Skeletal muscle tissue (tissue), 4 donors: ENCODE data around the gene FZD10. TPM values are rescaled to one million over a fixed set of nuclear protein-coding genes. Genes with fewer than 3 reads are reported as not detected.

Experiments
- H3K27ac ChIP-seq: one replicate; pipeline ENCODE4 v1.7.0; 2013; ENCODE audit warnings: mild to moderate bottlenecking, low read depth, low read length, inconsistent platforms
- H3K27me3 ChIP-seq, 3 donors: one replicate each; pipeline ENCODE4 v1.7.0; 2013; ENCODE audit warnings: low read length in 3 of 3; ENCODE audit not compliant: control insufficient read depth in 3 of 3, insufficient read depth in 3 of 3
- H3K36me3 ChIP-seq, 3 donors: one replicate each; pipeline ENCODE4 v1.7.0; 2013; ENCODE audit warnings: low read length in 3 of 3; ENCODE audit not compliant: control insufficient read depth in 3 of 3, insufficient read depth in 3 of 3
- H3K4me1 ChIP-seq, 3 donors: one replicate each; pipeline ENCODE4 v1.7.0; 2013; ENCODE audit warnings: low read length in 3 of 3, mild to moderate bottlenecking in 3 of 3; ENCODE audit not compliant: control insufficient read depth in 3 of 3, insufficient read depth in 3 of 3
- H3K4me3 ChIP-seq, 3 donors: one replicate each; pipeline ENCODE4 v1.7.0; 2013; ENCODE audit warnings: low read length in 3 of 3
- H3K9ac ChIP-seq, 3 donors: one replicate each; pipeline ENCODE4 v1.7.0; 2013; ENCODE audit warnings: low read length in 3 of 3, mild to moderate bottlenecking in 3 of 3, moderate library complexity in 2 of 3, low read depth in 1 of 3
- H3K9me3 ChIP-seq, 3 donors: one replicate each; pipeline ENCODE4 v1.7.0; 2013; ENCODE audit warnings: low read length in 3 of 3; ENCODE audit not compliant: control insufficient read depth in 3 of 3
- total RNA-seq: library from RNA; depleted of rRNA; stranded (reverse); fragments of >200 nt; gene quantifications from one replicate; pipeline ENCODE4 v1.2.3, GENCODE V29; 2014
- donor health status: Osteomylitis.

The FZD10 gene
- total RNA-seq, 1 donor from 2014 or later: 5.7 TPM

DNA sequence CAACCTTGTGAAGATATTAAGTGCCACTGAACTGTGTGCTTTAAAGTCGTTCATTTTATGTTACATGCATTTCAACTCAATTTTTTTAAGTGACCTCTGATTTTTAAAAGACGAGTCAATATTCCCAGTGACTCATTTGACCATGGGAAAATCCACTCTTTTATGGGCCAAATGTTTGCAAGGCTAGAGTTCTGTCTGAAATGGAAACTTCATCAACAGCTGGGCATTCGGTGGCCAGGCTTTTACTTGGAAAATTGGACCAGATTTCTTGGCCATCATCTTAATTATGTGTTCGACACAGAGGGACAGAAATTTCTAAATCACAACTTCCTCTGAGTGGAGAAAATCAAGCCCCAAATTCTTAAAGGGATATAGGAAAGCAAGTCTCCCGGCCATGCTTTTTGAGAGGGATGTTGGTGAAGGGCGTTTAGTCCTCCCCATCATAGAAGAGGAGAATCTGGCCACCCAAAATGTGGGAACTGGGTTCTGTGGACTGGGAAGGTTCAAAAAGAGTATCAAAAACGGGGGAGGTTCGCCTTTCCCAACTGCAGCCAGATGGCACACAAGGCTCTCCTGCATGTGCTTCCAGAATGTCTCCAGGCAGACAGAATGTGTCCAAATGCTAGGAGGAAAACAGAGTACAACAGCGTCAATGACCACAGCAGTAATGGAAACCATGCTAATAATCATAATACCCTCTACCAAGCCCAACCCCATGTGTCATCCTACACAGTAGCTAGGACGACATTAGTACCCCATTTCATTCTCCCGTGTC, 40.9 kb upstream of the FZD10 start:
- Histone ChIP-seq H3K27me3 (peaks cover 6 to 16% (median 8%) of the 10 kb centered on the region in 3 donors), H3K36me3 (no peaks in the 10 kb centered on the region), H3K27ac (peak overlapping the region; percentile 67), H3K4me1 (peaks cover 9 to 19% (median 12%) of the 10 kb centered on the region in 3 donors), H3K4me3 (peak overlapping the region in 1 of 3 donors; percentile 16), H3K9me3 (peaks cover 0 to 3% (median 0%) of the 10 kb centered on the region in 3 donors), H3K9ac (no peak overlapping the region)

DNA sequence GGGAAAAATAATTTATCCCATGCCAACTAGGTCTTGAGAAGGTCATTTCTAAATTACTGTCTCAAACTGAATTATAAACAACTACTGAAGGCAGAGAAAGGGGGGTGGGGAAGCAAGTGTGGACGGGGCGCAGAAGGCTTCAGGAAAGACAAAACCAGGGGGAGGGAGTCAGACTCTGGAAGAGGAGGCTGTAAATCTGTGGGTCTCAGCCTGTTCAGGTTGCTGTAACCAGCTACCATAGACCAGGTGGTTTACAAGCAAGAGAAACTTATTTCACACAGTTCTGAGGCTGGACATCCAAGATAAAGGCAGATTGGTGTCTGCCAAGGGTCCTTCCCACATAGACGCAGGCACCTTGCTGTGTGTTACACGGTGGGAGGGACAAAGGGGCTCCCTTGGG, 39.9 kb upstream of the FZD10 start:
- H3K4me3 ChIP-seq: no peak overlapping the region
- peaks cover 0 to 3% (median 0%) of the 10 kb centered on the region in 3 donors for H3K9me3 ChIP-seq
- no peak overlapping the region for H3K27ac ChIP-seq
- no peak overlapping the region for H3K9ac ChIP-seq
- H3K4me1 ChIP-seq: peaks cover 15 to 24% (median 16%) of the 10 kb centered on the region in 3 donors
- H3K36me3 ChIP-seq: no peaks in the 10 kb centered on the region
- H3K27me3 ChIP-seq: peaks cover 6 to 19% (median 8%) of the 10 kb centered on the region in 3 donors

DNA sequence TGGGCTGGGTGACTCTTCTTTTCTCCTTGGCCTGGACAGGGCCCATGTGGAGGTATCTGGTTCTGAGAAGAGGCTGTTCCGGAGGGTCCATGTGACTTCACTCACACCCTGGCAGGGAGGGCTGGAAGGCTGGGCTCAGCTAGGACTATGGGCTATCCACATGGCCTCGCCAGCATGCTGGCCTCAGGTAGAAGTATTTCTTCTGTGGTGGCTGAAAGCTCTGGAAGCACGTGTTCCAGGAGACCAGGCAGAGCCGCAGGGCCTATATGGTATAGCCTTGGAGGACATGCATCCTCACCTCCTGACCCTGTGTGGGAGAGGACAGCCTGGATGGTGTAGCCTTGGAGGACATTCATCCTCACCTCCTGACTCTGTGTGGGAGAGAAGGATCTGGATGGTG, 38.2 kb upstream of the FZD10 start:
- Histone ChIP-seq H3K4me1 (peaks cover 19 to 34% (median 25%) of the 10 kb centered on the region in 3 donors), H3K9me3 (peaks cover 0 to 7% (median 5%) of the 10 kb centered on the region in 3 donors), H3K27me3 (peaks cover 6 to 18% (median 8%) of the 10 kb centered on the region in 3 donors)

DNA sequence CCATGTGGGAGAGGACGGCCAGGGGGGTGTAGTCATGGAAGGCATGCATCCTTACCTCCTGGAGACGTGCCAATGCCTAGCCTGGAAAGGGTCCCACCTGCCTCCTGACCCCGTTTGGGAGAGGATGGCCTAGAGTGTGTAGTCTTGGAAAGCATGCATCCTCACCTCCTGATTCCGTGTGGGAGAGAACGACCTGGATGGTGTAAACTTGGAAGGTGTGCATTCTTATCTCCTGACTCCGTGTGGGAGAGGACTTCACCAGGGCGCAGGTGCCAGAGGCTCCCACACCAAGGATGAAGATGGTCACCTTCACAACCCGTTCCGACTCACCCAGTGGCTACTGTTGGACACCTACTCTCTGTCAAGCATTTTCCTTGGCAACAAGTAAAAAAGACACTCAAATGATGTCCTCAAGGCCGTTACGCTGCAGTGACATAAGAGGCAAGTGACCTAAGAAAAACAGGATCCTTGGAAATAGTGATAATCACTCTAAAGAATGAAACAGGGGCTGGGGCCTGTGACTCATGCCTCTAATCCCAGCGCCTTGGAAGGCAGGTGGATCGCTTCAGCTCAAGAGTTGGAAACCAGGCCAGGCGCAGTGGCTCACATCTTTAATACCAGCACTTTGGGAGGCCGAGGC, 37.5 kb upstream of the FZD10 start:
- H3K36me3 ChIP-seq: no peaks in the 10 kb centered on the region
- peaks cover 17 to 35% (median 24%) of the 10 kb centered on the region in 3 donors for H3K4me1 ChIP-seq
- no peak overlapping the region for H3K27ac ChIP-seq

More for the DNA sequence above, 38.2 kb upstream of the FZD10 start:
- Histone ChIP-seq H3K9ac (no peak overlapping the region), H3K36me3 (no peaks in the 10 kb centered on the region), H3K27ac (no peak overlapping the region), H3K4me3 (no peak overlapping the region)

DNA sequence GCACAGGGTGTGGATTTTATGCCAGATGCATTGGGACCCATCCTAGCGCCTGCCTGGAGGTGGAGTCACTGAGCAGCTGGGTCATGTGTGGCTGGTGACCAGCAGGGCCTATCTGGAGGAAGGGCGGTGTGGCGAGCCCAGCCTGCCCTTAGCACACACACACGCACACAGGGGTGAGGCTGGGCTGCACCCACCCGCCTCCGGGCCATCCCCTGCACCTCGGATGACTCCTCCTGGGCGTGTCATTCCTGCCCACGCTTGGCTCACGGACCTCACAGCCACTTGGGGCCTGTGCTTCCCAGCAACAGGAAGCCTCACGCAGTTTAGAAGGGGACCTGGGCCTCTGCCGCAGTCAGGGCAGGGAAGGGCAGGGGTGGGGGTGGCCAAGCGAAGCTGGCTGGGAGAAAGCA, 36.2 kb upstream of the FZD10 start:
- Histone ChIP-seq H3K27me3 (peaks cover 0 to 17% (median 2%) of the 10 kb centered on the region in 3 donors), H3K9ac (no peak overlapping the region), H3K4me3 (no peak overlapping the region), H3K9me3 (peaks cover 0 to 7% (median 6%) of the 10 kb centered on the region in 3 donors), H3K36me3 (no peaks in the 10 kb centered on the region), H3K27ac (no peak overlapping the region), H3K4me1 (peaks cover 8 to 32% (median 20%) of the 10 kb centered on the region in 3 donors)

More for the DNA sequence above, 37.5 kb upstream of the FZD10 start:
- peaks cover 4 to 19% (median 6%) of the 10 kb centered on the region in 3 donors for H3K27me3 ChIP-seq
- no peak overlapping the region for H3K4me3 ChIP-seq
- peaks cover 0 to 7% (median 6%) of the 10 kb centered on the region in 3 donors for H3K9me3 ChIP-seq
- no peak overlapping the region for H3K9ac ChIP-seq

DNA sequence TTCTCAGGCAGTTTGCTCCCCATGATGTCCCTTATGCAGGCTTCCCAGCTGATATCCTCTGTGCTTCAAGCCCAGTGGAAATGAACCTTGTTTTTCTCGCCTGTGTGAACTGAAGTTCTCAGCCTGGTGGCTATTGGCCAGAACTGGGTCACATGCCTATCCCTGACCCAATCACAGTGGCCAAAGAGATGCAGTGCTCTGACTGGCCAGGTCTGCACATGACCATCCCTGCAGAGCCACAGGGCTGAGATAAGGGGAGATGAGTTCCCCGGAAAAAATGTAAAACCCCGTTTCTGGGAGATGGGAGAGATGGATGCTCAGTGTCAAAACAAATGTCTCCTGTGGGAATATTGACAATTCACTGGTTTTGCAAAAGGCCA, 34.7 kb upstream of the FZD10 start:
- H3K36me3 ChIP-seq: no peaks in the 10 kb centered on the region
- peak overlapping the region in 1 of 3 donors; percentile 31 for H3K4me3 ChIP-seq
- H3K27ac ChIP-seq: no peak overlapping the region
- H3K27me3 ChIP-seq: peaks cover 0 to 15% (median 5%) of the 10 kb centered on the region in 3 donors
- peaks cover 0 to 7% (median 6%) of the 10 kb centered on the region in 3 donors for H3K9me3 ChIP-seq
- peaks cover 7 to 22% (median 21%) of the 10 kb centered on the region in 3 donors for H3K4me1 ChIP-seq
- no peak overlapping the region for H3K9ac ChIP-seq

DNA sequence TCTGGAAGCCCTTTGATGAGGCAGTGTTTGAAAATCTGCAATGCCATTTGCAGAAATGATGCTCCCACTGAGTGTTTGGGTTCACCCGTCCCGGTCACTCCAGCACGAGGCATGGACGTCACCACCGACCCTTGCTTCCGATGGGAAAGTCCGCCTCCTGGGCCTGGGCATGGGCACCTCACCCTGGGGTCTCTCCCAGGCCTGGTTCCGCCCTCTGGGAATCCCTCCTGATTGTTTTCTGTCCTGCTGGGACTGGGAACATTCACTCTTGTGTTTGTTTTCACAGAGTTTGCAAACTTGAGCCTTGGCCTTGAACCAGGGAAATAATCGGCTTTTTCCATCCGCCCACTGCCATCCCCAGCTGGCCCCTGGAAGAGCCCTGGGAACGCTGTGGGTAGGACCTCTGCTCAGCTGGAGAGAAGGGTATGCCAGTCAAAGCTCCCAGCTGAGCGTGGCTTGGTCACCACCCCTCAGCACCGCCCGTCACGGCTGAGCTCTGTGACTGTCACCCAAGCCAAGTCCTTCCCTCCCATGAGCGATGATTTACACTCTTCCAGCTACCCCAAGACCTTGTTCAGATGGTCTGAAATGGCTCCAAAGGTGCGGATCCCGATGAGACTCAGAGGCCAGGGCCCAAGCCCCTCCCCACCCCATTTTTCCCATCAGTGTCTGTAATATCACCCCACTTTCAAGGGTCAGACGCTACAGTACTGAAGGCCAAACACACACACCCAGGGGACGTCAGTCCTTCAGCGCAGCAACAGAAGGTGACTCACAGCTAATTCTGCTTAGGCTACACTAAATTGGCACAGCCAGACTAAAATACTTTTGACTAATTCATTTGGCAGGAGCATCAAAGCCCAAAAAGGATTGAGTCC, 34.1 kb upstream of the FZD10 start:
- H3K27me3 ChIP-seq: peaks cover 0 to 18% (median 11%) of the 10 kb centered on the region in 3 donors
- H3K27ac ChIP-seq: peak overlapping the region; percentile 78
- H3K4me3 ChIP-seq: peak overlapping the region in 1 of 3 donors; percentile 31
- no peak overlapping the region for H3K9ac ChIP-seq
- H3K36me3 ChIP-seq: no peaks in the 10 kb centered on the region
- peaks cover 7 to 21% (median 21%) of the 10 kb centered on the region in 3 donors for H3K4me1 ChIP-seq
- H3K9me3 ChIP-seq: peaks cover 0 to 7% (median 6%) of the 10 kb centered on the region in 3 donors

DNA sequence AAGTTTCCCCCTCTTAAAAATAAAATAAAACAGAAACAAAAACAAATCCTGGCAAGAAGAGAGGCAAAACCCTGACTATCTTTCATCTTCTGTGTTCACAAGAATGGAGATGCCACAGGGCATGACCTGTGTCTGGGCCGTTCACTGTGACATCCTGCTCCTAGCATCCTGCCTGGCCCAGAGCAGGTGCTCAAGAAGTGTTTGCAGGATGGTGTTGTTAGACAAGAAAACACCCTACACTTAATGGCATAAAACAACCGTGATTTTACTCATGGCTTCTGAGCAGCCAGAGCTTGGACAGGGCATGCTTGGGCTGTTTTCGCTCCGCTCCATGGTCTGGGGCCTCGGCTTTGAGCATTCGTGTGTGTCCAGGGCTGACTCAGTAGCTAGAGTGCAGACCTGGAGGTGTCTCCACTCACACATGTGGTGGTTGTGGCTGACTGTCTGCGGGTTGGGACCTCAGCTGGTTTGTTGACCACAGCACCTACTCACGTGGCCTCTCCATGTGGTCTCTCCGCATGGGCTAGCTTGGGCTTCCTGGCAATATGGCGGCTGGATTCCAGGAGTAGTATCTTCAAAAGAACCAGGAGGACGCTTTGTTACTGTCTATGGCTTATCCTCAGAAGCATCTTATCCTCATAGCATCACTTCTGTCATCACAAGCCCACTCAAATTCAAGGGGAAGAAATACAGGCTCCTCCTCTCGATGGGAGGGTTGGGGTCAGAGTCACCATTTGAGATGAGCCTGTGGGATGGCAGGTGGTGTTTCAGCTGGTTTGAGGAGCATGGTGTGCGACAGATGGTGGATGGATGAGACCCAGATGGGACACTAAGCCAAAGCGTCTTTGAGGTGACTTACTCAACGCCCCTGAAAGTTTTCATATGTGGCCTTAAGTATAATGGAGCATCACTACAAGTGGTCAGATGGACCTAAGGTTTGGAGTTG, 33.2 kb upstream of the FZD10 start:
- peaks cover 0 to 27% (median 11%) of the 10 kb centered on the region in 3 donors for H3K27me3 ChIP-seq
- H3K4me1 ChIP-seq: peaks cover 7 to 24% (median 21%) of the 10 kb centered on the region in 3 donors
- peaks cover 0 to 7% (median 6%) of the 10 kb centered on the region in 3 donors for H3K9me3 ChIP-seq
- peak overlapping the region; percentile 78 for H3K27ac ChIP-seq
- peak overlapping the region in 1 of 3 donors; percentile 35 for H3K4me3 ChIP-seq
- H3K9ac ChIP-seq: no peak overlapping the region
- H3K36me3 ChIP-seq: no peaks in the 10 kb centered on the region
